GM12878 (cell line): ENCODE data around the gene GDF15. TPM values are rescaled to one million over a fixed set of nuclear protein-coding genes. Genes with fewer than 3 reads are reported as not detected.

ENCODE experiments used
- CREB1 ChIP-seq: IDR thresholded peaks from 2 replicates; pipeline ENCODE4 v1.6.1; 2012; ENCODE audit warnings: low read depth, mild to moderate bottlenecking, inconsistent platforms
- DPF2 ChIP-seq: fragments of 450-650 bp; IDR thresholded peaks from 2 replicates; pipeline ENCODE4 v1.6.1; 2017; ENCODE audit warnings: mild to moderate bottlenecking
- EGR1 ChIP-seq, 2 experiments: IDR thresholded peaks; 1 replicate in 1 of 2; 2 replicates in 1 of 2; pipeline ENCODE4 v1.6.1; 2011 to 2012; ENCODE audit warnings: low read depth in 2 of 2, low read length in 2 of 2, borderline replicate concordance in 1 of 2, mild to moderate bottlenecking in 1 of 2, moderate library complexity in 1 of 2
- EP300 ChIP-seq, 2 experiments: fragments of 150-350 bp in 1 of 2; IDR thresholded peaks; 2 replicates each; pipeline ENCODE4 v1.6.1; 2011 to 2012; ENCODE audit warnings: low read depth in 2 of 2, low read length in 2 of 2, borderline replicate concordance in 1 of 2, improper control_type of control experiment in 1 of 2, inconsistent platforms in 1 of 2; ENCODE audit not compliant: control insufficient read depth in 1 of 2
- FOS ChIP-seq: IDR thresholded peaks from 3 replicates; pipeline ENCODE4 v1.6.1; 2011; ENCODE audit warnings: borderline replicate concordance; ENCODE audit not compliant: insufficient read length; ENCODE audit errors: extremely low read depth
- GATAD2B ChIP-seq: fragments of 450-650 bp; conservative IDR thresholded peaks from 2 replicates; pipeline ENCODE4 v1.6.1; 2017; ENCODE audit warnings: low read depth, mild to moderate bottlenecking, moderate library complexity
- IKZF1 ChIP-seq: fragments of 450-650 bp; conservative IDR thresholded peaks from 2 replicates; pipeline ENCODE4 v1.6.1; 2017; ENCODE audit warnings: antibody characterized with exemption, mild to moderate bottlenecking
- JUNB ChIP-seq: IDR thresholded peaks from 2 replicates; pipeline ENCODE4 v1.6.1; 2016; ENCODE audit warnings: antibody characterized with exemption, mild to moderate bottlenecking
- MAX ChIP-seq: IDR thresholded peaks from 2 replicates; pipeline ENCODE4 v1.6.1; 2012; ENCODE audit warnings: low read depth, low read length, improper control_type of control experiment
- MLLT1 ChIP-seq: fragments of 450-650 bp; IDR thresholded peaks from 2 replicates; pipeline ENCODE4 v1.6.1; 2016; ENCODE audit warnings: mild to moderate bottlenecking
- POU2F2 ChIP-seq: IDR thresholded peaks from 3 replicates; pipeline ENCODE4 v1.6.1; 2011; ENCODE audit warnings: low read depth, mild to moderate bottlenecking, low read length, borderline replicate concordance
- RUNX3 ChIP-seq: IDR thresholded peaks from 2 replicates; pipeline ENCODE4 v1.6.1; 2012; ENCODE audit warnings: low read length, inconsistent platforms
- SKIL ChIP-seq: fragments of 450-650 bp; IDR thresholded peaks from 2 replicates; pipeline ENCODE4 v1.6.1; 2017; ENCODE audit warnings: mild to moderate bottlenecking, low read depth, inconsistent platforms; ENCODE audit not compliant: poor library complexity, severe bottlenecking
- SMARCA5 ChIP-seq: fragments of 450-650 bp; IDR thresholded peaks from 2 replicates; pipeline ENCODE4 v1.6.1; 2017; ENCODE audit warnings: mild to moderate bottlenecking
- ZBED1 ChIP-seq: IDR thresholded peaks from 2 replicates; pipeline ENCODE4 v1.6.1; 2016; ENCODE audit warnings: borderline replicate concordance
- polyA plus RNA-seq, 11 experiments: library from polyadenylated mRNA; depleted of rRNA in 4 of 11; unstranded in 6 of 11; stranded (reverse) in 5 of 11; fragments of >200 nt; fragmentation: Nextera tagmentation in 4 of 11; fragmentation: Illumina TruSeq in 1 of 11; extraction: Ambion mirVana in 4 of 11; extraction: Trizol in 1 of 11; gene quantifications; 1 replicate in 1 of 11; 2 replicates in 10 of 11; pipeline versions ENCODE4 v1.2.1 to v1.2.3, GENCODE V29; 2011 to 2016; ENCODE audit warnings: inconsistent platforms in 2 of 11, missing spikeins in 2 of 11, low read depth in 1 of 11
- total RNA-seq, 4 experiments: library from RNA; depleted of rRNA in 3 of 4; stranded (reverse); fragments of >200 nt in 3 of 4; fragmentation: Illumina TruSeq in 1 of 4; extraction: Trizol in 1 of 4; gene quantifications; 2 replicates each; pipeline versions ENCODE4 v1.2.1 to v1.2.3, GENCODE V29; 2013 to 2021
- TF ChIP-seq, protein P1 (sequence below), 3 experiments: IDR thresholded peaks in 2 of 3; conservative IDR thresholded peaks in 1 of 3; 2 replicates each; pipeline ENCODE4 v1.5.1; 2011; ENCODE audit warnings: low read depth in 3 of 3, low read length in 3 of 3, mild to moderate bottlenecking in 3 of 3, control low read depth in 2 of 3, moderate library complexity in 2 of 3, inconsistent platforms in 1 of 3, mixed read lengths in 1 of 3; ENCODE audit not compliant: control insufficient read depth in 2 of 3, insufficient read depth in 1 of 3; ENCODE audit errors: extremely low read depth in 1 of 3
- TF ChIP-seq, protein P2 (sequence below): fragments of 450-650 bp; IDR thresholded peaks from 2 replicates; pipeline ENCODE4 v1.6.1; 2014; ENCODE audit warnings: mild to moderate bottlenecking
- TF ChIP-seq, protein P3 (sequence below): fragments of 450-650 bp; formaldehyde crosslinking; IDR thresholded peaks from 2 replicates; pipeline ENCODE4 v1.5.0; 2022; ENCODE audit warnings: mild to moderate bottlenecking, missing genetic modification characterization

Gene GDF15
- total and polyA plus RNA-seq, 10 of the 15 experiments (the other 5 are each of a cell fraction or from before 2014, with no cell fraction given), result 0.11 to 3.6 (median 1.6) TPM; not detected in 1

GRCh38 chr19:18417250-18418028, 31.5 kb downstream of the GDF15 start (continued):
- TF ChIP-seq FOS (no peak), SMARCA5 (no peak; the same call in 1 of the 2 replicates), JUNB (no peak), MAX (no peak), IKZF1 (peak; percentile 76), RUNX3 (peak; percentile 40; the same call in 1 of the 2 replicates), CREB1 (0 out of 2 replicates have a peak, but pooled peaks have one; percentile 16), DPF2 (peak; percentile 76; the same call in 1 of the 2 replicates), SKIL (no peak), EP300 (IDR thresholded peaks at IDR 0.05; ENCODE audit: borderline replicate concordance in 1 of 2, control insufficient read depth in 1 of 2, low read depth in 2 of 2, low read length in 2 of 2) (no peak), GATAD2B (peak; percentile 81), MLLT1 (no peak), ZBED1 (no peak), POU2F2 (0 out of 3 replicates have a peak, but pooled peaks have one; percentile 25), EGR1 (IDR thresholded peaks at IDR 0.05; ENCODE audit: borderline replicate concordance in 1 of 2, low read depth in 2 of 2, low read length in 2 of 2) (peak in 1 of 2 experiments; percentile 54; a peak in 1 of 3 replicates)
- TF ChIP-seq, protein P1, sequence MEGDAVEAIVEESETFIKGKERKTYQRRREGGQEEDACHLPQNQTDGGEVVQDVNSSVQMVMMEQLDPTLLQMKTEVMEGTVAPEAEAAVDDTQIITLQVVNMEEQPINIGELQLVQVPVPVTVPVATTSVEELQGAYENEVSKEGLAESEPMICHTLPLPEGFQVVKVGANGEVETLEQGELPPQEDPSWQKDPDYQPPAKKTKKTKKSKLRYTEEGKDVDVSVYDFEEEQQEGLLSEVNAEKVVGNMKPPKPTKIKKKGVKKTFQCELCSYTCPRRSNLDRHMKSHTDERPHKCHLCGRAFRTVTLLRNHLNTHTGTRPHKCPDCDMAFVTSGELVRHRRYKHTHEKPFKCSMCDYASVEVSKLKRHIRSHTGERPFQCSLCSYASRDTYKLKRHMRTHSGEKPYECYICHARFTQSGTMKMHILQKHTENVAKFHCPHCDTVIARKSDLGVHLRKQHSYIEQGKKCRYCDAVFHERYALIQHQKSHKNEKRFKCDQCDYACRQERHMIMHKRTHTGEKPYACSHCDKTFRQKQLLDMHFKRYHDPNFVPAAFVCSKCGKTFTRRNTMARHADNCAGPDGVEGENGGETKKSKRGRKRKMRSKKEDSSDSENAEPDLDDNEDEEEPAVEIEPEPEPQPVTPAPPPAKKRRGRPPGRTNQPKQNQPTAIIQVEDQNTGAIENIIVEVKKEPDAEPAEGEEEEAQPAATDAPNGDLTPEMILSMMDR (IDR thresholded peaks at IDR 0.05 in 2 of 3, conservative IDR thresholded peaks at IDR 0.05 in 1 of 3; ENCODE audit: control insufficient read depth in 2 of 3, extremely low read depth in 1 of 3, insufficient read depth in 1 of 3, low read depth in 3 of 3, low read length in 3 of 3), result no peak
- TF ChIP-seq, protein P2, sequence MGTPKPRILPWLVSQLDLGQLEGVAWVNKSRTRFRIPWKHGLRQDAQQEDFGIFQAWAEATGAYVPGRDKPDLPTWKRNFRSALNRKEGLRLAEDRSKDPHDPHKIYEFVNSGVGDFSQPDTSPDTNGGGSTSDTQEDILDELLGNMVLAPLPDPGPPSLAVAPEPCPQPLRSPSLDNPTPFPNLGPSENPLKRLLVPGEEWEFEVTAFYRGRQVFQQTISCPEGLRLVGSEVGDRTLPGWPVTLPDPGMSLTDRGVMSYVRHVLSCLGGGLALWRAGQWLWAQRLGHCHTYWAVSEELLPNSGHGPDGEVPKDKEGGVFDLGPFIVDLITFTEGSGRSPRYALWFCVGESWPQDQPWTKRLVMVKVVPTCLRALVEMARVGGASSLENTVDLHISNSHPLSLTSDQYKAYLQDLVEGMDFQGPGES, result no peak
- TF ChIP-seq, protein P3, sequence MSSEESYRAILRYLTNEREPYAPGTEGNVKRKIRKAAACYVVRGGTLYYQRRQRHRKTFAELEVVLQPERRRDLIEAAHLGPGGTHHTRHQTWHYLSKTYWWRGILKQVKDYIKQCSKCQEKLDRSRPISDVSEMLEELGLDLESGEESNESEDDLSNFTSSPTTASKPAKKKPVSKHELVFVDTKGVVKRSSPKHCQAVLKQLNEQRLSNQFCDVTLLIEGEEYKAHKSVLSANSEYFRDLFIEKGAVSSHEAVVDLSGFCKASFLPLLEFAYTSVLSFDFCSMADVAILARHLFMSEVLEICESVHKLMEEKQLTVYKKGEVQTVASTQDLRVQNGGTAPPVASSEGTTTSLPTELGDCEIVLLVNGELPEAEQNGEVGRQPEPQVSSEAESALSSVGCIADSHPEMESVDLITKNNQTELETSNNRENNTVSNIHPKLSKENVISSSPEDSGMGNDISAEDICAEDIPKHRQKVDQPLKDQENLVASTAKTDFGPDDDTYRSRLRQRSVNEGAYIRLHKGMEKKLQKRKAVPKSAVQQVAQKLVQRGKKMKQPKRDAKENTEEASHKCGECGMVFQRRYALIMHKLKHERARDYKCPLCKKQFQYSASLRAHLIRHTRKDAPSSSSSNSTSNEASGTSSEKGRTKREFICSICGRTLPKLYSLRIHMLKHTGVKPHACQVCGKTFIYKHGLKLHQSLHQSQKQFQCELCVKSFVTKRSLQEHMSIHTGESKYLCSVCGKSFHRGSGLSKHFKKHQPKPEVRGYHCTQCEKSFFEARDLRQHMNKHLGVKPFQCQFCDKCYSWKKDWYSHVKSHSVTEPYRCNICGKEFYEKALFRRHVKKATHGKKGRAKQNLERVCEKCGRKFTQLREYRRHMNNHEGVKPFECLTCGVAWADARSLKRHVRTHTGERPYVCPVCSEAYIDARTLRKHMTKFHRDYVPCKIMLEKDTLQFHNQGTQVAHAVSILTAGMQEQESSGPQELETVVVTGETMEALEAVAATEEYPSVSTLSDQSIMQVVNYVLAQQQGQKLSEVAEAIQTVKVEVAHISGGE (CRISPR knock-in tag), result no peak
